Stimulated activated CD4-positive, alpha-beta T cell treated with anti-CD3 and anti-CD28 coated beads, Interleukin-15, amount 100 ng/mL, for 48 hours (primary cell): ENCODE measurements around the gene COL4A4.
"Not testable (repeated sequence)": the region's sequence is repeated elsewhere in the genome, so short reads cannot be mapped to it uniquely, and the experiment has no call there.

Experiments used
- DNase-seq, 2 donors: peaks; one replicate each; pipeline ENCODE4 v3.0.0-alpha.2; 2020; ENCODE audit warnings: low read depth in 2 of 2

Gene COL4A4

GRCh38 chr2:227115761-227116160, 48.2 kb downstream of the COL4A4 start:
- DNase-seq = no peak

GRCh38 chr2:227106845-227107759, 56.9 kb downstream of the COL4A4 start:
- peak in 1 of 2 donors; percentile 28 for DNase-seq

GRCh38 chr2:227103583-227103982, 60.4 kb downstream of the COL4A4 start:
- no peak for DNase-seq

GRCh38 chr2:227099340-227099739, 64.7 kb downstream of the COL4A4 start:
- DNase-seq = no peak

GRCh38 chr2:227098162-227098515, 65.9 kb downstream of the COL4A4 start:
- no peak for DNase-seq

GRCh38 chr2:227097495-227098161, 66.4 kb downstream of the COL4A4 start:
- no peak for DNase-seq

GRCh38 chr2:227095346-227095745, 68.7 kb downstream of the COL4A4 start:
- no peak for DNase-seq

GRCh38 chr2:227082286-227082685, 81.7 kb downstream of the COL4A4 start:
- DNase-seq = no peak

GRCh38 chr2:227079726-227080125, 84.3 kb downstream of the COL4A4 start:
- no peak for DNase-seq

GRCh38 chr2:227065065-227065464, 98.9 kb downstream of the COL4A4 start:
- DNase-seq = not testable (repeated sequence)

- no peak for DNase-seq
Measured at GRCh38 chr2:227058888-227059399, 105.1 kb downstream of the COL4A4 start.

GRCh38 chr2:227057743-227058447, 106.1 kb downstream of the COL4A4 start:
- DNase-seq = no peak

- DNase-seq = no peak
Measured at GRCh38 chr2:227057060-227057459, 106.9 kb downstream of the COL4A4 start.

- DNase-seq = no peak
Measured at GRCh38 chr2:227054006-227054405, 110.0 kb downstream of the COL4A4 start.

GRCh38 chr2:227052879-227053278, 111.1 kb downstream of the COL4A4 start:
- no peak for DNase-seq

GRCh38 chr2:227043981-227044380, 120.0 kb downstream of the COL4A4 start:
- DNase-seq = no peak

GRCh38 chr2:227038550-227039189, 125.3 kb downstream of the COL4A4 start:
- DNase-seq = no peak

GRCh38 chr2:227036527-227036926, 127.5 kb downstream of the COL4A4 start:
- no peak for DNase-seq

- DNase-seq = no peak
Measured at GRCh38 chr2:227035711-227036367, 128.2 kb downstream of the COL4A4 start.

- DNase-seq = no peak
Measured at GRCh38 chr2:227033471-227034148, 130.4 kb downstream of the COL4A4 start.

- no peak for DNase-seq
Measured at GRCh38 chr2:227031379-227031778, 132.6 kb downstream of the COL4A4 start.
